Mucosa of descending colon (tissue), 3 donors: Measurements from ENCODE around the gene UGT1A6. TPM values are rescaled to one million over a fixed set of nuclear protein-coding genes. Genes with fewer than 3 reads are reported as not detected.
"Not testable (repeated sequence)": the region's sequence is repeated elsewhere in the genome, so short reads cannot be mapped to it uniquely, and the experiment has no call there.

Source experiments
- ATAC-seq: fragments of 200-7000 bp; cut with Tn5 transposase; one replicate; pipeline ENCODE4 v1.9.1; 2020; ENCODE audit warnings: mild to moderate bottlenecking, moderate library complexity
- DNase-seq, 3 donors: peaks; one replicate each; pipeline ENCODE4 v3.0.0-alpha.2; 2020
- H3K36me3 ChIP-seq: fragments of 200-600 bp; one replicate; pipeline ENCODE4 v1.8.0; 2021; ENCODE audit warnings: low read depth, mild to moderate bottlenecking
- H3K4me1 ChIP-seq: fragments of 200-600 bp; one replicate; pipeline ENCODE4 v1.8.0; 2021; ENCODE audit warnings: low read depth, mild to moderate bottlenecking
- H3K4me3 ChIP-seq: fragments of 200-600 bp; one replicate; pipeline ENCODE4 v1.8.0; 2021; ENCODE audit warnings: mild to moderate bottlenecking
- H3K9me3 ChIP-seq: fragments of 200-600 bp; one replicate; pipeline ENCODE4 v1.8.0; 2021; ENCODE audit warnings: mild to moderate bottlenecking
- intact Hi-C, 2 donors: fragments of 100-400 bp; cut with DNase I in 1 of 2; cut with micrococcal nuclease in 1 of 2; formaldehyde crosslinking; loops; one replicate each; pipeline versions ENCODE4 v1.11.0 to v1.11.1; 2022; cut with DNase I, micrococcal nuclease
- long read RNA-seq, 2 donors: library from polyadenylated mRNA; unstranded; transcript quantifications; one replicate each; pipeline ENCODE4 v2.0.0, GENCODE V29; 2019 to 2021
- total RNA-seq, 3 donors: library from RNA; stranded (reverse); fragmentation: NEBNext Ultra II Directional in 2 of 3; extraction: Animal tissue kit (Norgen Biotek cat#: 25700) in 2 of 3; gene quantifications; one replicate each; pipeline versions ENCODE4 v1.2.1 to v1.2.4, GENCODE V29; 2021 to 2023
- TF ChIP-seq, protein P1 (sequence below): fragments of 200-600 bp; IDR thresholded peaks from one replicate; pipeline ENCODE4 v1.8.0; 2022; ENCODE audit warnings: antibody characterized with exemption, mild to moderate bottlenecking
- donor health status: DM: no; HTN: no; CAD: no; lungs with moderate emphysema.
- donor health status: DM: no; HTN: no; CAD: no.
- donor health status: DM: no; HTN: yes; CAD: no.

The UGT1A6 gene
- total RNA-seq = 10 to 100 TPM in 1 of 3 donors, 1 to 10 TPM in 2; 8.5 to 19.3 (median 8.7) TPM
- long read RNA-seq, donor 1 = 0 reads
- long read RNA-seq, donor 2, partial matches to known transcripts = 2 of 7 reads
- long read RNA-seq, donor 2, other reads (novel, unspliced or antisense) = 4 of 7 reads

DNA sequence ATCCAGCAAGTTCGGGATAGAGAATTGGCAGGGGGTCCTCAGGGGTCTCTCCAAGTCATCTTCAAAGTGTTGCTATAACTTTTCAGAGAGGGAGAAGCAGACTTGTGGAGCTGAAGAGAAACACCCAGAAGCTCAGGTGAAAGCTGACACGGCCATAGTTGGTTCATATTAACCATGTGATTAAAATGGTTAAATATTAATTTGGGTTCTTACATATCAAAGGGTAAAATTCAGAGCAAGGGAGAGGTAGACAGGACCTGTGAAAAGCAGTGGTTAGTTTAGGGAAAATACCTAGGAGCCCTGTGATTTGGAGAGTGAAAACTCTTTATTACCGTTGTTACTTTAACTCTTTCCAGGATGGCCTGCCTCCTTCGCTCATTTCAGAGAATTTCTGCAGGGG is at the start of gene UGT1A6:
UGT1A6 (plus strand) TSS at position 243 of the 400 bp plus-strand sequence; CDS start at position 358, 115 bp downstream.
- intact Hi-C loops = no loop called here
- no peaks in the 10 kb centered on the region for H3K9me3 ChIP-seq
- ATAC-seq (peak; percentile 50), DNase-seq (no peak)
- peaks cover 28% of the 10 kb centered on the region for H3K4me1 ChIP-seq
- H3K4me3 ChIP-seq = no peak within 1 kb of the TSS
- TF ChIP-seq, protein P1, sequence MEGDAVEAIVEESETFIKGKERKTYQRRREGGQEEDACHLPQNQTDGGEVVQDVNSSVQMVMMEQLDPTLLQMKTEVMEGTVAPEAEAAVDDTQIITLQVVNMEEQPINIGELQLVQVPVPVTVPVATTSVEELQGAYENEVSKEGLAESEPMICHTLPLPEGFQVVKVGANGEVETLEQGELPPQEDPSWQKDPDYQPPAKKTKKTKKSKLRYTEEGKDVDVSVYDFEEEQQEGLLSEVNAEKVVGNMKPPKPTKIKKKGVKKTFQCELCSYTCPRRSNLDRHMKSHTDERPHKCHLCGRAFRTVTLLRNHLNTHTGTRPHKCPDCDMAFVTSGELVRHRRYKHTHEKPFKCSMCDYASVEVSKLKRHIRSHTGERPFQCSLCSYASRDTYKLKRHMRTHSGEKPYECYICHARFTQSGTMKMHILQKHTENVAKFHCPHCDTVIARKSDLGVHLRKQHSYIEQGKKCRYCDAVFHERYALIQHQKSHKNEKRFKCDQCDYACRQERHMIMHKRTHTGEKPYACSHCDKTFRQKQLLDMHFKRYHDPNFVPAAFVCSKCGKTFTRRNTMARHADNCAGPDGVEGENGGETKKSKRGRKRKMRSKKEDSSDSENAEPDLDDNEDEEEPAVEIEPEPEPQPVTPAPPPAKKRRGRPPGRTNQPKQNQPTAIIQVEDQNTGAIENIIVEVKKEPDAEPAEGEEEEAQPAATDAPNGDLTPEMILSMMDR = no peak
- no peaks in the 10 kb centered on the region for H3K36me3 ChIP-seq

DNA sequence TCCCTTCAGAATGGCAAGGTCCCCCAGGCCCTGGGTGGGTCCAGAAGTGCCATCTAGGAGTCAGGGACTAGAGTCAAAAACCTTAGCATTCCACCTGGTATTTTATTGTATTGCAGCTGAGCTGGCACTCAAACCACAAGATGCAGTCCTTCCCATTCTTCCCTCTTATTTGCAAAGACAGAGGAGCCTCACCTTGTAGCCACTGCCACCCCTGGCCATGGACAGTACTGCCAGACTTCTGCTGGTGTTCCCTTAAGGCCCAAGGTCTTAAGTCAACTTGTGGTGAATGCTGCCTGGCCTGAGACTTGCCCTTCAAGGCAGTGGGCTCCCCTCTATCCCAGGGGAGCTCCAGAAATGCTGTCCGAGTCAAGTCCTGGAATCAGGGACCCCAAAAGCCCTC is 49.6 kb upstream of the UGT1A6 start:
- Histone ChIP-seq H3K4me3 (no peak overlapping the region), H3K36me3 (no peaks in the 10 kb centered on the region), H3K9me3 (peaks cover 18% of the 10 kb centered on the region), H3K4me1 (no peaks in the 10 kb centered on the region)
- intact Hi-C loops = no loop called here
- TF ChIP-seq, protein P1 = no peak
- peak in 2 of 3 donors; percentile 52 to 57 for DNase-seq
- peak; percentile 76 for ATAC-seq

DNA sequence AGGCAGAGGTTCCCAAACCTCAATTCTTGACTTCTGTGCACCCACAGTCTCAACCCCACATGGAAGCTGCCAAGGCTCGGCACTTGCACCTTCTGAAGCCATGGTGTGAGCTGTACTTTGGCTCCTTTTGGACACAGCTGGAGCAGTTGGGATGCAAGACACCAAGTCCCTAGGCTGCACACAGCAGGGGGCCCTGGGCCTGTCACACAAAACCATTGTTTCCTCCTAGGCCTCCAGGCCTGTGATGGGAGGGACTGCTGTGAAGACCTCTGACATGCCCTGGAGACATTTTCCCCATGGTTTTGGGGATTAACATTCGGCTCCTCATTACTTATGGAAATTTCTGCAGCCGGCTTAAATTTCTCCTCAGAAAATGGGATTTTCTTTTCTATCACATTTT is 46.7 kb upstream of the UGT1A6 start:
- ATAC-seq, DNase-seq, H3K4me3 ChIP-seq, H3K36me3 ChIP-seq, intact Hi-C loops: not testable (repeated sequence)
- H3K9me3 ChIP-seq = peaks cover 18% of the 10 kb centered on the region
- H3K4me1 ChIP-seq = peaks cover 10% of the 10 kb centered on the region

DNA sequence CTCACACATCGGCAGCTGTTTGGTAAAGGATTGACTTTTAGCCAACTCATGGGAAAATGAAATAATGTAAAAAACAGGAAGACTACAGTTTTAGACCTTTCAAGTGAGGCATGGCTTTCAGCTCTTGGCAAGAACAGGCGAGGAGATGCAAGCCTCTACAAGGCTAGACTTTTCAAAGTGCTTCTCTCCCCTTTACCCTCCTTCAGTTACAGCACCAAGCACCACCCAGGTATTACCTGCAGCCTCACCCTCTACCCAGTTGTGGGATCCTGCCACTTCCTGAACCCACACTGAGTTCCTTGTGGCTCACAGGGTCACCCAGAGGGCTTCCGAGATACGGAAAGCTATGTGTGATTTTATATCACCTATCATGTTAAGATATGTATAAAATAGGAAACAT is 41.7 kb upstream of the UGT1A6 start:
- TF ChIP-seq, protein P1 = no peak
- DNase-seq = peak in 2 of 3 donors; percentile 54 to 61

DNA sequence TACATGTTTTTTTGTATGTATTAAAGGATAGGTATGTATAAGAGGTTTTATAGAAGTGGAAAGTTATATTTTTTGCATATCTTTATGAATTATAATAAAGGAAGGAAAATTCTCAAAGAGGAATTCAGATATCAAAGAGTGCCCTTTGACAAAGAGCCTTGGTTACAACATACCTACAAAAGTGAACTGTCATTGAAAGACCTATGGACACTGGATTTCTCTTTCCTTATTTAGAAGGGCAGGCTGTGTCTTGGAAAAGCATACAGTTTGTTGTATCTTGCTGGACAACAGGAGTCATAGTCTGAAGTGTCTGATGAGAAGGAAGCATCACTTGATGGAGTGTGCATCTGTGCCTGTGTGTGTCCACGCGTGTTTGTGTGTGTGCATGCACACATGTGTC is 41.3 kb upstream of the UGT1A6 start:
- Histone ChIP-seq H3K36me3 (no peaks in the 10 kb centered on the region), H3K4me1 (peaks cover 11% of the 10 kb centered on the region), H3K9me3 (peaks cover 4% of the 10 kb centered on the region), H3K4me3 (no peak overlapping the region)
- ATAC-seq (peak; percentile 72), DNase-seq (no peak)
- intact Hi-C loops = no loop called here
- TF ChIP-seq, protein P1 = no peak

More for the DNA sequence above, 41.7 kb upstream of the UGT1A6 start:
- ATAC-seq = peak; percentile 98
- intact Hi-C loops = no loop called here
- Histone ChIP-seq H3K36me3 (no peaks in the 10 kb centered on the region), H3K9me3 (peaks cover 9% of the 10 kb centered on the region), H3K4me1 (peaks cover 11% of the 10 kb centered on the region), H3K4me3 (no peak overlapping the region)

DNA sequence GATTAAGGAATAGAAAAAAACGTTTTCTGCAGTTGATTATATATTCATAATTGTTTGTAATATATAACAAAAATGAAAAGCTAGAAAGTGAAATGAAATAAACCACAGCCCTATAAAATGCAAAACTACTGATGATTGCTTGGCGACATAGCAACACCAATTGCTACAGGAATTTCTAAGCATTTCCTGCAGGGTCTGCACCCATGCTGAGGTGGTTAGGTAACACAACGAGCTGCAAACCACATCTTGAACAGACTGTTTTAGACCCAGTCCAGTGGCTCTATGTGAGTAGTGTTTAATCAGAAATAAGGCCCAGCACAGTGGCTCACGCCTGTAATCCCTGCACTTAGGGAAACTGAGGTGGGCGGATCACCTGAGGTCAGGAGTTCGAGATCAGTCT is 38.2 kb upstream of the UGT1A6 start:
- no peak for ATAC-seq
- DNase-seq = no peak
- H3K36me3 ChIP-seq = no peaks in the 10 kb centered on the region
- no peak overlapping the region for H3K4me3 ChIP-seq
- intact Hi-C loops = no loop called here
- TF ChIP-seq, protein P1 = no peak
- H3K9me3 ChIP-seq = no peaks in the 10 kb centered on the region
- peaks cover 11% of the 10 kb centered on the region for H3K4me1 ChIP-seq
